T-helper 1 cell treated with Interleukin-12 subunit alpha and Interleukin-12 subunit beta and Interleukin-4 antibody, amounts not matched to agents 30 μg/mL and 1 μg/mL, for 36 hours (primary cell): Measurements from ENCODE around the gene CFAP46.
"Not testable (repeated sequence)": the region's sequence is repeated elsewhere in the genome, so short reads cannot be mapped to it uniquely, and the experiment has no call there.

ENCODE experiments used
- H3K27ac Mint-ChIP-seq: one replicate; pipeline ENCODE4 v1.8.0; 2021; ENCODE audit warnings: mild to moderate bottlenecking, mixed read lengths
- H3K27me3 Mint-ChIP-seq: one replicate; pipeline ENCODE4 v1.8.0; 2021; ENCODE audit warnings: low read depth, mixed read lengths
- H3K36me3 Mint-ChIP-seq: one replicate; pipeline ENCODE4 v1.8.0; 2021; ENCODE audit warnings: low read depth, mixed read lengths
- H3K4me1 Mint-ChIP-seq: one replicate; pipeline ENCODE4 v1.8.0; 2021; ENCODE audit warnings: low read depth, mixed read lengths
- H3K4me3 Mint-ChIP-seq: one replicate; pipeline ENCODE4 v1.8.0; 2021; ENCODE audit warnings: mild to moderate bottlenecking, moderate library complexity, mixed read lengths
- H3K9me3 Mint-ChIP-seq: one replicate; pipeline ENCODE4 v1.8.0; 2021; ENCODE audit warnings: mixed read lengths

The CFAP46 gene

DNA sequence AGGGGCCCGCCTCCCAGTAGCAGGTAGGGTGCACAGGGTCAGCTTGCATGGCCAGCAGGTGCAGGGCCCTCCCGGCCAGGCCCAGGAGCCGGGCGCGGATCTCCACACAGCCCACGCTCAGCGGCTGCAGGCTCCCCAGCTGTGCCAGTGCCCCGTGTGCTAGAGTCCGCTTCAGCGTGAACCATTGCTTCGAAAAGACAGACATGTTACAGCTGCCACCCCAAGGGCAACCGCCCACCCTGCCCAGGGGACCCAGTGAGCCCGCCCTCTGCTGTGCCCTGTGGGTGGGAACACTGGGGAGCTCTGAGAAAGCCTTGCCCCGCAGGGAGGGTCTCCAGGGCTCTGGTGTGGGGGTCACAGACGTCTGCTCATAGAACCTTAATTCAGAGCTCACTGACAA, 92.1 kb downstream of the CFAP46 start:
- Mint-ChIP-seq H3K4me3 (no peak overlapping the region), H3K27me3 (peaks cover 16% of the 10 kb centered on the region)

DNA sequence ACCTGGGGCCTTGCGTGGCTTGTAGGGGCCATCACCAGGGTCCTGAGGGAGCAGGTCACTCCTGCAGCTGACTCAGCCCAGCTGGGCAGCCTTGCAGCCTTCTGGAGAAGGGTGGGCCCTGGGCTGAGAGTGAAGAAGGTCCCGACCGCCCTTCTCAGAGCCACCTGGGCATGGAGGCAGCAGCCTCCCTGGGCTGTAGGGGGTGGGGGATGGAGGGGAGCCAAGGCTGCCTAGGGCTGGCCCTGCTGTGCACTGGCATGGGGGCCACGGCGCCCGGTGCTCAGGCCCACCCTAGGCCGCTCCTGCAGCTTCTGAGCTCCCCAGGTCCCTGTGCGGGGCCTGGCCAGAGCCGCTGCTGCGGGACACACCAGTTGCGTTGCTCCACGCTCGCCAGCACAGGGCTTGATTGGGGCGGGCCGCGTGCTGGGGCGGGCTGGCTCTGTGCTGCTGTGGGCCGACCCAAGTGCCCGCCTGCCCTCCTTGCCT, 92.8 kb downstream of the CFAP46 start:
- peaks cover 16% of the 10 kb centered on the region for H3K27me3 Mint-ChIP-seq
- H3K27ac Mint-ChIP-seq = no peak overlapping the region
- H3K9me3 Mint-ChIP-seq = no peaks in the 10 kb centered on the region
- H3K4me3 Mint-ChIP-seq = no peak overlapping the region
- no peaks in the 10 kb centered on the region for H3K36me3 Mint-ChIP-seq
- peaks cover 3% of the 10 kb centered on the region for H3K4me1 Mint-ChIP-seq

More for the DNA sequence above, 92.1 kb downstream of the CFAP46 start:
- Mint-ChIP-seq H3K9me3 (no peaks in the 10 kb centered on the region), H3K27ac (no peak overlapping the region), H3K36me3 (no peaks in the 10 kb centered on the region), H3K4me1 (peaks cover 3% of the 10 kb centered on the region)

DNA sequence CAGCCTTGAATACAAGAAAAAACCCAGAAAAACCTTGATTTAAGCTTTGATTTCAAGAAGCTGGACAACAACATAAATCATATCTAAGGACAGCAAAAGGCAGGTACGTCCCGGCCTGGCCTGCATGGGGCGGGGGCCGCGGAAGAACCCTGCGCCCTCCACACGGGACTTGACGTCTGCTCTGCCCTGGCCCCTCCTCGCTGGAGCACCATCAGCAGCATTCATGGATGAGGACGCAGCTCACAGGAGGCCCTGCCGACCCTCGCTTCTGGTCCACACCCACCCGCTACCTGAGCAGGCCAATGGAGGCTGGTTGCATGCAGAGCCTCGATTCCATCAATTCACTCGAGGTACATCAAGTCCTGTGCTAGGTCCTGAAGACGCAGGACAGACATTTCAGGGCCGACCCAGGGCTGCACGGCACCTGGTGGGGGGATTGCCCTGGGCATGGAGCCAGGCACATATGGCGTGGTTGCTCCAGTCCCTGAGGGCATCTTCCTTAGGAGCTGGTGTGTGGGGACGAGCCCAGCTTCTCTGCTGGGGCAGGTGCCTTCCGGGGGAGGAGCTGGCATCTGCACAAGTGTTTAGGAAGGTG, 93.3 kb downstream of the CFAP46 start:
- no peak overlapping the region for H3K27ac Mint-ChIP-seq

DNA sequence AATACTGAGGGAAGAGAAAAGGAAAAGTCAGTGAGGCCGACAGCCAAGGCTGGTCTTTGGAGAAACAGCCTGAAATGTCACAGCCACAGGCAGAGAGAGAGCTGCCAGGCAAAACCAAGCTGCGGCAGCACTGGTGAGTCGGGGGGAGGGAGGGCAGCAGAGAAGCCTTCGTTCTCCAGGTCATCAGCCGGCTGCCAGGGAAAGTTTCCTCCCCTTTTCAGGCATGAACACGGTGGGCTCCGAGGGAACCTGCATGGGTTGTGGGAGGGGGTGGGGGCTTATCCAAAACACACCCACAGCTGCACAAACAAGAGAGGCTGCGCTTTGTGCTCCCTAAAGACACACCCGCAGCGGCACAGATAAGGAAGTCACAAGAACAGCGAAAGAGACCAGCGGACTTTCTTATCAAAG, 94.1 kb downstream of the CFAP46 start:
- Mint-ChIP-seq H3K9me3 (no peaks in the 10 kb centered on the region), H3K27me3 (peaks cover 9% of the 10 kb centered on the region), H3K36me3 (no peaks in the 10 kb centered on the region), H3K27ac (no peak overlapping the region), H3K4me3 (no peak overlapping the region), H3K4me1 (peaks cover 3% of the 10 kb centered on the region)

More for the DNA sequence above, 93.3 kb downstream of the CFAP46 start:
- H3K27me3 Mint-ChIP-seq = peaks cover 15% of the 10 kb centered on the region
- H3K36me3 Mint-ChIP-seq = no peaks in the 10 kb centered on the region
- H3K9me3 Mint-ChIP-seq = no peaks in the 10 kb centered on the region
- peaks cover 3% of the 10 kb centered on the region for H3K4me1 Mint-ChIP-seq
- H3K4me3 Mint-ChIP-seq = no peak overlapping the region

DNA sequence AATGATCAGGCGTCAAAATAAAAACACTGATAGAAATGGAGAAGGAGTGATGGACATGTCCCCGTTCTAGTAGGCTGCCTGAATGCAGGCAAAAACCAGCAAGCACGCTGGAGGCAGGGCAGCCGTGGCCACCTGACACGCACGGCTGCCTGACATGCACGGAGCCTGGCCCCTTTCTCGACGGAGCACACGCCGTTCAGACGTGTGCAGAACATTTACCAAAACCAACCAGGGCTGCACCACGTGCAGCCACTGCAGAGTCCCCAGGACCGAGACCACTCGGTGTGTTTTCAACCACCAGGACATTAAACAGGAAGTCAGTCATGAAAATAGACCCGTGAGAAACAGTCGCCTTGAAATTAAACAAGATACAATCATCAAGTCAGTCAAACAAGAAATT, 94.5 kb downstream of the CFAP46 start:
- Mint-ChIP-seq H3K9me3 (peaks cover under 1% of the 10 kb centered on the region), H3K4me3 (no peak overlapping the region), H3K27ac (no peak overlapping the region), H3K36me3 (no peaks in the 10 kb centered on the region), H3K4me1 (peaks cover 3% of the 10 kb centered on the region), H3K27me3 (peaks cover 7% of the 10 kb centered on the region)

DNA sequence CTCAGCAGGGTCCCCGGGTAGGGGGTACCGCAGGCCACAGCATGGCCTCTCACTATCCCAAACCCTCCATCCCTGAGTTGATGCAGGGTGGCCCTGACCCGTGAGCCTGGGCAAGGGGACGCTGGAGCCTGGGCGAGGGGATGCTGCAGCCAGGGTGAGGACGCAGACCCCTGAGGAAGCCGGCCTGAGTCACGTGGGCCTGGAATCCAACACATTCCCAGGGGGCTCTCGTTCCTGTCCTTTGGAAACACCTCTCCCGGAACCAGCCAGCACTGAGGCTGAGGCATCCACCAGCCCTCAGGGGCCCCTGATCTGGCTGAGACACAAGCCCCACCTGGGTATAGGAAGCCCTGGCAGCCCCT, 95.0 kb downstream of the CFAP46 start:
- Mint-ChIP-seq H3K9me3 (peaks cover 5% of the 10 kb centered on the region), H3K4me3 (no peak overlapping the region), H3K27me3 (peaks cover 6% of the 10 kb centered on the region), H3K27ac (no peak overlapping the region), H3K36me3 (no peaks in the 10 kb centered on the region), H3K4me1 (peaks cover 3% of the 10 kb centered on the region)

DNA sequence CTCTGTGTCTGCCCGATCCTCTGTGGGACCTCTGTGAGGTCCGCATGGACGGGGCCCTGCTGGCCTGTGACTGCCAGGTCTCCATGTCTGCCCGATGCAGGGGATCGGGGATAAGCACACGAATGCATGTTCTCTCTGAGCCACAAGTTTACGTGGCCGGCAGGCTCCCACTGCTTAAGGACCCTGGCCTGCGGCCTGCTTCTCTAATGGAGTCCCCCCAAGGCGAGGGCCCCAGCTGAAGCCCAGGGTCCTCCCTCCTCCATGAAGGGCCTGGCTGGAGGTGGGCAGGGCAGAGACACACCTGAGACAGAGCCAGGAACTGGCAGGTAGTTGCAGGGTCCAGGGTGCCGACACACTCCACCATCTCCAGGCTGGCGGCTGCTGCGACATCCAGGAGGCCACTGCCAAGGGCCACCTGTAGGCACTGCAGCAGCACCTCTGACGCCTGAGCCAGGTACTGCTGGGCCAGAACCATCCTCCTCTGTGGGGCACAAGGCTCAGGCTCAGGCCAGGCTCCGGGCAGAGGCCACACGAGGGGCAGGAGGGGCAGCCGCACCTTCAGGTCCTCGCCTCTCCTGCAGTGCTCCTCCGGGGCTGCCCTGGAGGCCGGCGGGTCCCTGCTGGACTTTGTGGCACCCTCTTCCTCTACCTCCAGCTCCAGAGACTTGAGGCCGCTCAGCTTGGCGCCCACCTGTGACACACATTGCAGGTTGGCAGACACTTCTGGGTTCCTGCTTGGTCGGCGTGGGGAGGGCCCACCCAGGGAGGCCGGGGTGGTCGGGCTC, 95.5 kb downstream of the CFAP46 start:
- peaks cover 11% of the 10 kb centered on the region for H3K9me3 Mint-ChIP-seq
- H3K27me3 Mint-ChIP-seq = peaks cover 6% of the 10 kb centered on the region
- no peaks in the 10 kb centered on the region for H3K36me3 Mint-ChIP-seq
- H3K4me3 Mint-ChIP-seq = no peak overlapping the region
- H3K4me1 Mint-ChIP-seq = peaks cover 3% of the 10 kb centered on the region
- no peak overlapping the region for H3K27ac Mint-ChIP-seq

DNA sequence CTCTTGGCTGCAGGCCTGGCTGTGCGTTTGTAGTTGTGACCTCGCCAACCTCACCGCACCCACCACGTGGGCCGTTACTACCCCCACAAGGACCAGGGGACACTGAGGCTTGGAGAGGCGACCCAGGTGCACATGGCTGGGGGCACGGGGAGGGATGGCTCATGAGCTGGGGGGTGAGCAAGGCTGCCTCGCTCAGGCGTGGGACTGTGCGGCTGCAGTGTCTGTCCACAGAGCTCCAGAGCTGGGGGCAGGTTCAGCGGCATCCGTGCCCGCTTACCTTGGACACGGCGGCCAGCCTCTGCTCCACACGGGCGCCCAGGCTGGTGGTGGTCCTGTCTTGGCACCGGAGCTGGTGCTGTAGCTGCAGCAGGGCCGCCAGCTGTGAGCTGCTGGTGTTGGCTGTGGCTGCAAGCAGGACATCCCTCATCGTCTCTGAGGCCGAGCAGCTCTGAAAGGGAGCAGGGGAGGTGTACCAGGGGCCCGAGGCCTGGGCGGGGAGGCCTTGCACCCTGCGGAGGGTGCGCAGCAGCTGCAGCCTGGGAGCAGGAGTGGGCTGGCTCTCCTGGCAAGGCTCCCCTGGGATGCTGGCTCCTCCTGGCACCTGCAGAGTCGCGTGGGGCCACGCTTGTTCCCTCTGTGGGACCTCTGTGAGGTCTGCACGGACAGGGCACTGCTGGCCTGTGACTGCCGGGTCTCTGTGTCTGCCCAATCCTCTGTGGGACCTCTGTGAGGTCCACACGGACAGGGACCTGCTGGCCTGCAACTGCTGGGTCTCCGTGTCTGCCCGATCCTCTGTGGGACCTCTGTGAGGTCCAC, 96.4 kb downstream of the CFAP46 start:
- Mint-ChIP-seq H3K27me3 (peaks cover 6% of the 10 kb centered on the region), H3K36me3 (no peaks in the 10 kb centered on the region), H3K9me3 (peaks cover 11% of the 10 kb centered on the region), H3K4me1 (peaks cover 3% of the 10 kb centered on the region), H3K27ac (no peak overlapping the region), H3K4me3 (no peak overlapping the region)

DNA sequence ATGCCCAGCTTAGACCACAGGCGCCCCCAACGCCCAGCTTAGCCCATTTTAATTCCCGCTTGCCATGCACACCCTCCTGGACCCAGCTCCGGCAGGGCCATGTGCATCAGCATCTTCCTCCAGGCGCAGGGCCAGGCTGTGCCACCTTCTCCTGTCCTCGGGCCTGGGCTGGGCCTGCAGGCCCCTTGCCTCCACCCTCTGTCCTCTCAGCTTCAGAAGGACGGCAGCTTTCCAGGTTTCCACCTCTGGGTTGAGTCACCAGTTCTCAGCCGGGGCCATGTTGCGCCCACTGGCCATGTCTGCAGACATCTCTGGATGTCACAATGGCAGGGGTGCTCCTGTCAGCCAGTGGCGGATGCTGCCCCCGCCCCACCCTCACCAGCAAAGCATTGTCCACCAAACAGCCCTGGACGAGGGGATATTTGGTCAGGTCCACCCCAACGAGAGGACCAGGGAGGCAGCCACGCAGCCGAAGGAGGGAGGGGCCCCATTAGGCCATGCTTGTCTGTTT, 97.3 kb downstream of the CFAP46 start:
- H3K27me3 Mint-ChIP-seq = peaks cover 6% of the 10 kb centered on the region

DNA sequence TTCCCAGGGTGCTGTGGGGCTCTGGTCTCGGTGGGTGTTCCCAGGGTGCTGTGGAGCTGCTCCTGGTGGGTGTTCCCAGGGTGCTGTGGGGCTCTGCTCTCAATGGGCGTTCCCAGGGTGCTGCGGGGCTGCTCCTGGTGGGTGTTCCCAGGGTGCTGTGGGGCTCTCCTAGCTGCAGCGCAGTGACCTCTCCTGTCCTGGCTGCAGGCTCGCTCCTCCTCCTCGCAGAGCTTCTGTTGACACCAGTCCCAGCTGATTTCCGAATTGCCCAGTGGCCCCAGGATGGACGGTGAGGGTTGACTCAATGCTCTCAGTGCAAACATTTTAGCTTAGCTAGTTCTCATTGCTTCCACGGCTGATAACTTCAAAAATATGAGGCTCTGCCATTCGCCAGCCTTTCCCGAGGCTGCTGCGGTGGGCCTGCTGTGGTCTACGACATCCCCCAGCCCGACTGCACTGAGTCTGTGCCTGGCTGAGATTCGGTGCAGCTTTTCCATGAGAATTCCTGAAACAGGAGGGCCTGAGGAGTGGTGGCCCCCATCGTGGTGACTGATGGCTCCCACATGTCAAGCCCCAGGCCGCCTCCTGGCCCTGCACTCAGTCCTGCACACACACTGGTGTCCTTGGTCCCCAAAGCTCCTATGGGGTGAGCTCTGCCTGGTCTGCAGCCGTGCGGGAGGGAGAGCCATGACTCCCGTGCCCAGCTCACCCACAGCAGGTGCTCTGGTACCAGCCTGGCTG, 98.1 kb downstream of the CFAP46 start:
- Mint-ChIP-seq H3K4me1 (peaks cover 3% of the 10 kb centered on the region), H3K36me3 (no peaks in the 10 kb centered on the region), H3K27ac (no peak overlapping the region), H3K9me3 (peaks cover 11% of the 10 kb centered on the region), H3K4me3 (no peak overlapping the region), H3K27me3 (peaks cover 6% of the 10 kb centered on the region)

More for the DNA sequence above, 97.3 kb downstream of the CFAP46 start:
- Mint-ChIP-seq H3K36me3 (no peaks in the 10 kb centered on the region), H3K27ac (no peak overlapping the region), H3K4me3 (no peak overlapping the region), H3K4me1 (peaks cover 3% of the 10 kb centered on the region), H3K9me3 (peaks cover 11% of the 10 kb centered on the region)

DNA sequence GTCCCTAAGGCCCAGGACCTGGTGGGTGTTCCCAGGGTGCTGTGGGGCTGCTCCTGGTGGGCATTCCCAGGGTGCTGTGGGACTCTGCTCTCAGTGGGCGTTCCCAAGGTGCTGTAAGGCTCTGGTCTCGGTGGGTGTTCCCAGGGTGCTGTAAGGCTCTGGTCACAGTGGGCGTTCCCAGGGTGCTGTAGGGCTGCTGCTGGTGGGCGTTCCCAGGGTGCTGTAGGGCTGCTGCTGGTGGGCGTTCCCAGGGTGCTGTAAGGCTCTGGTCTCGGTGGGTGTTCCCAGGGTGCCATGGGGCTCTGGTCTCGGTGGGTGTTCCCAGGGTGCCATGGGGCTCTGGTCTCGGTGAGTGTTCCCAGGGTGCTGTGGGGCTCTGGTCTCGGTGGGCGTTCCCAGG, 99.1 kb downstream of the CFAP46 start:
- H3K27me3 Mint-ChIP-seq, H3K36me3 Mint-ChIP-seq, H3K4me3 Mint-ChIP-seq, H3K4me1 Mint-ChIP-seq, H3K27ac Mint-ChIP-seq: not testable (repeated sequence)
- peaks cover 11% of the 10 kb centered on the region for H3K9me3 Mint-ChIP-seq

DNA sequence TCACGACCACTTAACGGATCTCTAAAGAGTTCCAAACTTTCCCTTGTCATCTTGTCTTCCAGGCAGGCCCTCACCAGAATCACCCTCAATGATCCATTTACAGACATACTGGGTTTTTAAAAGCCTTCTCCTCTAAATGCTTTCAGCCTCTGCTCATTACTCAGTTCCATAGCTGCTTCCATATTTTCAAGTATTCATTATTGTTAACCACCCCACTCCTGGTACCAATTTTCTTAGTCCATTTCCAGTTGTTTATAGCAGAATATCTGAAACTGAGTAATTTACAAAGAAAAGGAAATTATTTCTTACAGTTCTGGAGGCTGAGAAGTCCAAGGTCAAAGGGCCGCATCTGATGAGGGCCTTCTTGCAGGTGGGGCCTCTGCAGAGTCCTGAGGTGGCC, 100.0 kb downstream of the CFAP46 start:
- H3K27me3 Mint-ChIP-seq = no peaks in the 10 kb centered on the region
- H3K9me3 Mint-ChIP-seq = peaks cover 15% of the 10 kb centered on the region
- H3K4me3 Mint-ChIP-seq = no peak overlapping the region
- no peaks in the 10 kb centered on the region for H3K4me1 Mint-ChIP-seq
- no peaks in the 10 kb centered on the region for H3K36me3 Mint-ChIP-seq
- no peak overlapping the region for H3K27ac Mint-ChIP-seq

DNA sequence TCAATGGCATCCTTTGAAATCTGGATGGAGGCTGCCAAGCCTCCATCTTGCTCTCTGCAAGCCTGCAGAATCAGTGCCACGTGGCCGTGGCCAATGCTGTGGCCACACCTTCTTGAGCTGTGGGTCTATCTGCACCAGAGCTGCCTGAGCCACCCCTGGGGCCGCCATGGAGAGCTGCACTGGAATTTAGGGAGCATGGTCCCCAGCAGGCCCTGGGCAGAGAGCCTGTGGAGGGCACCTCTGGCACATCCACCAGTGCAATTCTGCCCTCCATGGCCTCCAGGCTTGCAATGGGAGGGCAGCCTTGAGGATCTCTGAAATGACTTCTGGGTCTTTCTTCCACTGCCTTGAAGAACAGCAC, 100.8 kb downstream of the CFAP46 start:
- Mint-ChIP-seq H3K27me3 (no peaks in the 10 kb centered on the region), H3K27ac (no peak overlapping the region), H3K4me1 (no peaks in the 10 kb centered on the region), H3K4me3 (no peak overlapping the region), H3K9me3 (peaks cover 17% of the 10 kb centered on the region), H3K36me3 (no peaks in the 10 kb centered on the region)
